Measurements from ENCODE around the gene CHST8.
"Not testable (repeated sequence)": the region's sequence is repeated elsewhere in the genome, so short reads cannot be mapped to it uniquely, and the experiment has no call there.

The CHST8 gene

DNA sequence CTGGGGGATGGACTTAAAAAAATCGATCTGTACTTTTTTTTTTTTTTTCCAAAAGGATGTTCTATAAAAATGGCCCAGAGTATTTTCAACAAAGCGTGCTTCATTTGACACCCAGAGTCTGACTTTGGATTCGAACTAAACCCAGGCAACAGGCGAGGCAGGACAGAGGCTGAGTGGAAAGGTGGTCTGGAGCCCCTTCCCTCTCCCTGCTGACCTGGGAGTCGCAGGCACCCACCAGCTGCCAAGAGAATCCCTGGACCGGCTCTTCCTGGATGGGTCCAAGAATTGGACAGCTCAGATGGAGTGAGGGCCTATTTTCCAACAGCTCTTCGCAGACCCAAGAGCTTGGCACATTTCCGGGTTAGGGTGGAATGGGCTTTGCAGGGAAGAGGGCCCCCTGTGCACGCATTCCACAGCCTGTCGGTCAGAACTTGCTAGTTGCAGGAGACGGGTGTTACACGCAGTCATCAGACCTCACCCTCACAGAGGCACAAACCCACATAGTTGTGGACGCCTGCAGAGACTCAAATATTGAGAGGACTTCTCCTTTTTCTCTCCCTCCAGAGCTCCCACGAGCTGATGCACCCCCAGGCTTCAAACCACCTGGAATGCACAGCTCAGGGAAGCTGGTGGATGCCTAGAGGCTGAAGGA lies 190.1 kb downstream of the CHST8 start:
- peak; percentile 82 for DNase-seq (ENCODE audit: low read depth)

GRCh38 chr19:33812388-33813330 lies 190.9 kb downstream of the CHST8 start:
- no peak for DNase-seq (ENCODE audit: low read depth)

DNA sequence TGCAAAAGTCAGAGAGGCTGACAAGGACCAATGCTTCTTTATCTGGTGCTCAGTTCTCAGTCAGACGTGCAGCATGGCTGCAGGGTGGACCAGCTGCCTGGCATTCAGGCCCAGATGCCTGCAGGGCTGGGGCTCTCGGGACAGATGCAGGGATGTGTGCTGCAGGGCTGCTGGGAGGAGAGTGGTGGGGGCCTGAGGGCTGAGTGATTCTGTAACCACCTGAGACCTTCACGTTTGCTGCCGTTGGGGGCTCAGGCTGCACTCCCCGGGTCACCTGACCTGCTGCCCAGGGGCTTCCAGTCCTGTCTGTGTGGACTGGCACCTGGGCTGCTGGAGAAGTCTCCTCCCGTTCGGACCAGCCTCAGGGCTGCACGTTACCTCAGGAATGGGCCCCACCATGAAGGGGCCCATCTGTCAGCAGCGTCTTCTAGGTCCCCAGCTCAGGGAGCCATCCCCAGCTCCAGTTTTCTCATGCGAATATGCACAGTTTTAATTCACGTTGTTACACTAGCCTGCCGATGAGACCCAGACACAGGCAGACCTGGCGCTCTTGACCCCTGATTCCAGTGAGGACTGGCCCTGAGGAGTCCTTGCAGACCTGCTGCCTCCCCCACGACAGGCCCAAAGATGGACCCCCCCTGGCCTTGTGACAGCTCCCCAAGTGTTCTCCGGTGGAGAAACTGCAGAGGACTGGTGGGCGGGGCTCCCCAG lies 191.8 kb downstream of the CHST8 start:
- no peak for DNase-seq (ENCODE audit: low read depth)

- DNase-seq (ENCODE audit: low read depth) = no peak
Observed at GRCh38 chr19:33814181-33815165, 192.7 kb downstream of the CHST8 start.

GRCh38 chr19:33815380-33816340 lies 193.9 kb downstream of the CHST8 start:
- peak; percentile 69 for DNase-seq (ENCODE audit: low read depth)

DNA sequence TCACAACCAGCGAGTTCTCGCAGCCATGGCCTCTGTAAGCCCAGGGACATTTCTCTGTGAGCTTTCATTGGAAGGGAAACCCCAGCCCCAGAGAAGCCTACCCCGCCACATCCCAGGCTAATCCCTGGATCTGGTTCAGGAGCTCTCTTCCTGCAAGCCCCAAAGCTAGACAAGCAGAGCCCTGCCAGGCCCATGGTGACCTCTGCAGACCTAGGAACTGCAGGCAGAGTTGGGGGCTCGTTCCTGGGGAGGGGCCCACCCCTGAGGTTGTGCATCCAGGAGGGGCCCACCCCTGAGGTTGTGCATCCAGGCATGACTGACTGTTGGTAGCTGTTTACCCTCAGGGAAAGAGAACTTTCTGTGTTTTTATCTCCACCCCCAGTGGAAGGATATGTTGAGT lies 196.7 kb downstream of the CHST8 start:
- no peak for DNase-seq (ENCODE audit: low read depth)

DNA sequence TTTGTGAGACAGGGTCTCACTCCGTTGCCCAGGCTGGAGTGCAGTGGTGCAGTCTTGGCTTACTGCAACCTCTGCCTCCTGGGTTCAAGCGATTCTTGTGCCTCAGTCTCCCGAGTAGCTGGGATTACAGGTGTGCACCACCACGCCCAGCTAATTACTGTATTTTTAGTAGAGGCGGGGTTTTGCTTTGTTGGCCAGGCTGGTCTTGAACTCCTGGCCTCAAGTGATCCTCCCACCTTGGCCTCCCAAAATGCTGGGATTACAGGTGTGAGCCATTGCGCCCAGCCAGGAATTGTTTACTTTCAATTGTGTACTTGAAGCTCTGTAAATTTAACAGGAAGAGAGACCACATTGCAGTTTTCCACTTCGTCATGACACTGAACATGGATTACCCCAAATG lies 197.3 kb downstream of the CHST8 start:
- not testable (repeated sequence) for DNase-seq (ENCODE audit: low read depth)

- no peak for DNase-seq (ENCODE audit: low read depth)
Observed at GRCh38 chr19:33819506-33819879, 197.7 kb downstream of the CHST8 start.

DNA sequence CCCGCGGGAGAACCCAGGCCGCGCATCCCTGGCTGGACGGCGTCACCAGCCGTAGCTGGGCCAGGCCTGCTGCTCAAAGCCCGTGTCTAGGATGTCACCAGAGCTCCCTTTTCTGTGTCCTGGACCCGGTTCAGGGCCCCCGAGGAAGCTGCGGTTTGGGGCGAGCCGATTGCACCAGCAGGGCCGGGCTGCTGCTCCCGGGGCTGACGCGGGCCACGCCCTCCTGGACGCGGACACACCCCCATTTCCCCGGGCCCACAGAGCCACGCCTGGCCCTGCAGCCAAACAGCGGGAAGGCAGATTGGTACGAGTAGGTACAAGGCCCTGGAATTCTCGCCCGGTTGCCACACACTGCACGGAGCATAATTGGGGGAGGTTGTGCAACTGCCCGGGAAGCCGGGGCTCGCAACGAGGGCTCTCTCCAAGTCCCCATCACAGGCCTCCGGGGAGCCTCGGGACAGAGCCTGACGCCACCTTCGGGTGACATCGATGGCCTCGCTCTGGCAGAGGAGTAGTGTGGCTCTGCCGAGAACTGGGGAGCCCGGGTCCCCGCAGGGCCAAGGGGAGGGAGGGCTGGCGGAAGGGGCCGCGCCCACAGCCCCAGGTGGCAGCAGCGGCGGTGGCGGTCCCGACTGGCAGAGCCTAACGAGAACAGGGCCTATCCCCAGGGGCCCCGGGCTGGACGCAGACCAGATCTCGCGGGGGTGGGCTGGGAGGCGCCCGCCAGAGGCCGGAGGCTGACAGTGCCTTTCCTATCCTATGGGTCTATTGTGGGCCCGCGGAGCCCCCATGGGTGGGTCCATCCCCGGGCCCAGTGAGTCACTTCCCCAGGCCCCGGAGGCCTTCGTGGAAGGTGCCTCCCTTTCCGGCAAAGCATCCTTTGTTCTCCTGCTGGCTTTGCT lies 198.4 kb downstream of the CHST8 start:
- peak; percentile 89 for DNase-seq (ENCODE audit: low read depth)

DNA sequence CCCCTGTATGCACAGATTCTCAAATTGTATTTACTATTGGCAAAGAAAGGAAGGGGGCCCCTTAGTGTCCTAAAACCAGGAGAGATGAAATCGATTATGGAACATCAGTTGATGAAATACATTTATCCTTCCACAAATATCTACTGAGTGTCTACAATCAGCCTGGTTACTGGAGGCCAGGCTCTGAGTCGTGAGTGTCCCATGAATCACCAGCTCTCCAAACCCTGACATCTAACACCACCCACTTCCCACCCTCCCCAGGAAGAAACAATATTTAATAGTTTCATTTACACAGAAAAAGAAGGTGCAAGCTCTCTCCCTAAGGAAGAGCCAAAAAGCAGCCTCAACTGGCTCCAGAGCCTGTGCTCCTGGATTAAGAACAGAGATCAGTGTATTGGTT lies 200.1 kb downstream of the CHST8 start:
- no peak for DNase-seq (ENCODE audit: low read depth)

All from amniotic epithelial cell (primary cell).